SK-N-SH (cell line): ENCODE measurements around the gene ZNF66.
"Not testable (repeated sequence)": the region's sequence is repeated elsewhere in the genome, so short reads cannot be mapped to it uniquely, and the experiment has no call there.

ENCODE experiments used
- CTCF ChIP-seq: fragments of 200-600 bp; sonication (generic); IDR thresholded peaks from 2 replicates; pipeline ENCODE4 v1.6.1; 2017; ENCODE audit warnings: antibody characterized with exemption, mild to moderate bottlenecking, moderate library complexity
- MAX ChIP-seq: IDR thresholded peaks from 2 replicates; pipeline ENCODE4 v1.4.0; 2012; ENCODE audit warnings: low read depth
- POLR2AphosphoS5 ChIP-seq: IDR thresholded peaks from 2 replicates; pipeline ENCODE4 v1.6.1; 2012; ENCODE audit warnings: low read depth, low read length
- REST ChIP-seq: IDR thresholded peaks from 2 replicates; pipeline ENCODE4 v1.6.1; 2012; ENCODE audit warnings: mild to moderate bottlenecking, low read depth, low read length, moderate library complexity
- YY1 ChIP-seq: IDR thresholded peaks from 2 replicates; pipeline ENCODE4 v1.4.0; 2012; ENCODE audit warnings: low read depth, mild to moderate bottlenecking
- TF ChIP-seq, protein P1 (sequence below): IDR thresholded peaks from 2 replicates; pipeline ENCODE4 v1.4.0; 2012; ENCODE audit warnings: low read depth, borderline replicate concordance

- not testable (repeated sequence) for TF ChIP-seq CTCF, REST, POLR2AphosphoS5, YY1, MAX
- TF ChIP-seq, protein P1, sequence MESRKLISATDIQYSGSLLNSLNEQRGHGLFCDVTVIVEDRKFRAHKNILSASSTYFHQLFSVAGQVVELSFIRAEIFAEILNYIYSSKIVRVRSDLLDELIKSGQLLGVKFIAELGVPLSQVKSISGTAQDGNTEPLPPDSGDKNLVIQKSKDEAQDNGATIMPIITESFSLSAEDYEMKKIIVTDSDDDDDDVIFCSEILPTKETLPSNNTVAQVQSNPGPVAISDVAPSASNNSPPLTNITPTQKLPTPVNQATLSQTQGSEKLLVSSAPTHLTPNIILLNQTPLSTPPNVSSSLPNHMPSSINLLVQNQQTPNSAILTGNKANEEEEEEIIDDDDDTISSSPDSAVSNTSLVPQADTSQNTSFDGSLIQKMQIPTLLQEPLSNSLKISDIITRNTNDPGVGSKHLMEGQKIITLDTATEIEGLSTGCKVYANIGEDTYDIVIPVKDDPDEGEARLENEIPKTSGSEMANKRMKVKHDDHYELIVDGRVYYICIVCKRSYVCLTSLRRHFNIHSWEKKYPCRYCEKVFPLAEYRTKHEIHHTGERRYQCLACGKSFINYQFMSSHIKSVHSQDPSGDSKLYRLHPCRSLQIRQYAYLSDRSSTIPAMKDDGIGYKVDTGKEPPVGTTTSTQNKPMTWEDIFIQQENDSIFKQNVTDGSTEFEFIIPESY, result not testable (repeated sequence)
Observed at GRCh38 chr19:20806311-20807262, 30.5 kb downstream of the ZNF66 start.
